Body of pancreas (tissue), 4 donors: ENCODE data around the gene PNMA8B.

Experiments
- CTCF ChIP-seq, 7 experiments: fragments of 450-650 bp in 4 of 7; fragments of 200-600 bp in 3 of 7; sonication (generic) in 3 of 7; IDR thresholded peaks; one replicate each; pipeline ENCODE4 v1.5.1; 2016 to 2019; ENCODE audit warnings: antibody characterized with exemption in 7 of 7
- POLR2A ChIP-seq, 3 donors: fragments of 450-650 bp; IDR thresholded peaks; one replicate each; pipeline ENCODE4 v1.6.1; 2016; ENCODE audit warnings: antibody characterized with exemption in 3 of 3, mild to moderate bottlenecking in 2 of 3

- TF ChIP-seq CTCF (IDR thresholded peaks at IDR 0.05), result no peak
- TF ChIP-seq POLR2A (IDR thresholded peaks at IDR 0.05), result peak in 2 of 3 donors; percentile 39 to 45
These were observed at the start of gene PNMA8B for GRCh38 chr19:46495786-46496099.
